NCI-H2171 (cell line): ENCODE measurements around the gene ITPA.
A peak's percentile ranks its signal among the peaks of the same experiment; 100 is the strongest.
"Not testable (repeated sequence)": the region's sequence is repeated elsewhere in the genome, so short reads cannot be mapped to it uniquely, and the experiment has no call there.

Source experiments
- DNase-seq: peaks from one replicate; lab custom pipeline; 2025; lab: John Stamatoyannopoulos, UW

Gene ITPA

DNA sequence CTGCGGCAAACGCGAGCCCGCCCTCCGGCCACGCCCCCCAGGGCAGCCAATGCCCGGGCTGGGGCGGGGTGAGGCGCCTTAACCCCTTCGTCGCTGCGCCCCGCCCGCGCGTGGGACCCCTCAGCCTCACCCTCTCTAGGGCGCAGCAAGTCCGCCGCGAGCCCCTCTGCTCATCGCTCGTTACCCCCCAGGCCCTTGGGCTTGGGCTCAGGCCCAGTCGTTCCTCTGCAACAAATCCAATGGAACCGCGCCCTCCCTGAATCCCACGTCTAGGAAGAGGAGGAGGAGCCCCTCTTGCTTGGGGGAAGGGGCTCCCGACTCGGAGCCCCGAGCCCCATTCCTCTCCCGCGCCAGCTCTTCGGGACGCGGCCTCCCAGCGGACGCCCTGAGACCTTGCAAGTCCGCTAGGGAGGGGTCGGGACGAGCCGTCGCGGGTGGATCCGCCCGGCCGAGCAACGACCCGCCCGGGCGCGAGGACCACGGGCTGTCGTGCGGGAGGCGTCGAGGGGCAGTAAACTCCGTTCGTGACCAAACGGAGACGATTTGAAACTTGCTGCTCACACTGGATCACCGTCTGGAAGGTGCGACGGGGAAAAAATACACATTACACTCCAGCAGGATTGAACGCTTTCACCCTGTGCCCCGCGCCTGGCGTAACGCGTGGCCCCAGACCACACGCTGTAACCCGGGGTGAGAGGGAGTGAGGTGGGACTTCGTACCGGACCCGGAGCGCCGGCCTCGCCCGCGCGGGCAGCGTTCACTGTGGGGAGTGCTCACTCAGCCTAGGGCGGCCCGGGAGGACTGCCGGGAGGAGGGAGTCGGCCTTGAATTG, 35.5 kb upstream of the ITPA start:
- peak; percentile 96 for DNase-seq

- DNase-seq = peak; percentile 16
Measured at GRCh38 chr20:3174442-3175261, 34.6 kb upstream of the ITPA start.

- no peak for DNase-seq
Measured at GRCh38 chr20:3175270-3175669, 34.0 kb upstream of the ITPA start.

- DNase-seq = no peak
Measured at GRCh38 chr20:3177746-3178485, 31.4 kb upstream of the ITPA start.

DNA sequence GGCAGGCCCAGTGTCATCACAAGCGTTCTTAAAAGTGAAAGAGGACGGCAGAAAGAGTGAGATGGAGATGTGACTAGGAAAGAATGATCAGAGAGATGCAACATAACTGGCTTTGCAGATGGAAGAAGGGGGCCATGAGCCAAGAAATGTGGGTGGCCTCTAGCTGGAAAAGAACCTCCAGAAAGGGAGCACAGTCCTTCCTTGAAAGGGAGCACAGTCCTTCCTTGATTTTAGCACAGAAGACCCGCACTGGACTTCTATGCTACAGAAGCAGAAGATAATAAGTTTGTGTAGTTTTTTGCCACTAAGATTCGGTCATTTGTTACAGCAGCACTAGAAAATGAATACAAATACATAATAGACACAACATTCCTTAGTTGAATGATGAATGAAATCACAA, 29.0 kb upstream of the ITPA start:
- no peak for DNase-seq

DNA sequence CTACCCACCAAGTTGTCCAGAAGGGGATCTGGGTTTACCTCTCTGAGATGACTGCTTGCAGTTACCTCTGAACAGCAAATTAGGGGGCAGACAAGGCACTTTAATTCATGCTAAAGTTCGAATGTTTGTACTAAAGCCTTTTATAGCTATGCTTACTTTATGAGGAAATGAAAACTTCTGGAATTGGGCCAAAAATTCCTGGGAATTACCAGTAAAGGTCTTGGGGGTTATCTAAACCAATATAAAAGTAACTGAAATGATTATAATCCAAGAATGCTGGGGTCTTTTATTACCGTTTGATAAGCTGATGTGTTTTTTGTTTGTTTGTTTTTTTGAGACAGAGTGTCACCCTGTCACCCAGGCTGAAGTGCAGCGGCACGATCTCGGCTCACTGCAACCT, 28.0 kb upstream of the ITPA start:
- DNase-seq = no peak

GRCh38 chr20:3182429-3182828, 26.9 kb upstream of the ITPA start:
- DNase-seq = not testable (repeated sequence)

DNA sequence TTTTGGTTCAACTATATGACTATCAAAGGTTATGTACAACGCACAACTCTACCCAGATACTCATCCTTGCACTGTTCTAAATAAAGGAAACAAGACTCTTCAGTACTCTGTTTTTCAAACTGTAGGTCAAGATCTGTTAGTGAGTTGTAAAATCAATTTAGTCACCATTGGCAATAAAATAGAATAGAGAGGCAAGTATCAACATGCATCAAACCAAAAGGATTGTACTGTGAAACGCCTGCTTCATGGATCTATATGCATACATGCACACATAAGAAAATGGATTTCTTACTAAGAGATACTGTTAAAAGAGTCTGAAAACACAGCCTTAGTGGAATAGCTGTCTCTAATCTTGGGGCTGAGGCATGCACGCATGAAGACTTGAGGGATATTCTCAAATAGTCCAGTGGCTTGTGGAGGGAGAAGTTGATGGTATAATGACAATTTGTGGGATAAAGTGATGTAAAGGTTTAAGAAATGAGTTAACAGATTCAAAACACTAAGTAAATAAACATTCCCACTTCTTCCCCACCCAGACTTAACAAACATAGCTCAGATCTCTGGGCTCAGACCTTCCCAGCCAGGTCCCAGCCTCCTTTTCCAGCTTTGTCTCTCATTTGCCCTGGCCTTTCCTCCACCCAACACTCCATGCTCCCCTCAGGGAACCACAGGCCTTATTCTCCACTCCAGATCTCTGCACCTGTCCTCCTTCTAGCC, 25.2 kb upstream of the ITPA start:
- no peak for DNase-seq

GRCh38 chr20:3187861-3188260, 21.4 kb upstream of the ITPA start:
- not testable (repeated sequence) for DNase-seq

DNA sequence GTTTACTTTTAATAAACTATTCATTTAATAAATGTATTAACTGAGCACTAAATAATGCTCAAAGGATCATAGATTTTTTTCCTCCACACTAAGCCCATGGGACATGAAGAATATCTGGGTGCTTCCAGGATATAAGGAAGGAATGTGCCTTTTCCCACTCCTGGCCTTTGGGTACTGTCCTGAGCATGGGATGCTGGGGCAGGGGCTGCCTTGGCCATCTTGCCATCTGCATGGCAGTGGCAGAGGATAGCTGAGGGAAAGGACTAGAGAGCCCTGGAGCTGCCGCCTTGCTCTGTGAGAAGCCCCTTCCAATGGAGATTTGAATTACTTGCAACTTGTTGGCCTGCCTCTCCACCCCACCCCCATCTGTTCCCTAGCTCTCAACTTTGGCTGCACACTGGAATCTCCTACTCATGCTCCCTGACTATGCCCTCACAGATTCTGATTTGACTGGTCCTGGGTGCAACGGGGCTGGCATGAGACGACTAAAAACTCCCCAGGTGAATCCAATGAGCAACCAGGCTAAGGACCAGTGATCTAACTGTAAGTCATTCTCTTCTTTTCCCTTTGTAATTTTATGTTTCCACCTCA, 20.4 kb upstream of the ITPA start:
- peak; percentile 30 for DNase-seq

DNA sequence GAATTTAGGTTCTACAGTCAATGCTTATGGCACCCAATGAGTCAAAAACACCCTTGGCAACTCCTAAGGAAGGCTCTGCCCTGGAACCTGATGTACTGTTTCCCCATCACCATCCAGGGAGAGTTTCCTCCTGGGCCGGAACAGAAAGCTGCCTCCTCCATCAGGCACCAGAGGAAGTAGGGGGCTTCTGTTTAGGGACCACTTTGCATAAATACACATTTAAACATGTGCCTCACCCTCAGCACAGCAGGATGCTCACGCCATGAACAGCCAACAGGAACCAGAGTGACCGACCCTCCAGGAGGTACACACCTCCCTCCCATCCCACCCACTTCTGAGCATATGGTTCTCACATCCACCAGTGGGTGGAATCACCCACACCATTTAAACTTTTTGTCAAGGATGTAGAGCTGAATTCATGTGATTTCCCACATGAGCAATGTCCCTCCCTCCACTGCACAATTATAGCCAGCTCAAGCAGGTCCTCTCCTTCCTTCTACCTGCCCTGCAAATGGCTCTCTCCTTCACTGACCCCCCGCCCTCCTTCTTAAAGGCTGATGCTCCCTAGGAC, 19.7 kb upstream of the ITPA start:
- no peak for DNase-seq

DNA sequence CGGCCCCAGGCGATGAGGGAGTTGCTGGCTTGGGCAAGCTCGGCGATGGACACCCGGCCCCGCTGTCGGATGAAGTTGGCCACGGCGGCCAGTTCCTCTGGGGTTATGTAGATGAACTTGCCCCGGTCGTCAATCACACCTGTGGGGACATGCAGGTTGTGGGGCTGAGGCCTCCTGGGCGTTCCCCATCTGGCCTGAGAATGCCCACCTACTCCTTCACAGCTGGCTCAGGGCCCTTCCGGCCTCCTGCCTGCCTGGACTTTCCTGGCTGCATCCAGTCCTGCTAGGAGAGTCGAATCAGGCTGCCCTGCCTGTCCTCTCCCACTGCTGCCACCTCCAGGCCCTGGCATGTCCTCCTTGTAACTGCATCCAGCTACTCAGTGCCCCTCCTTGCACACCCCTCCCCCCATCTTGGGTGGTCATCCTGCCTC, 18.6 kb upstream of the ITPA start:
- DNase-seq = no peak

- no peak for DNase-seq
Measured at GRCh38 chr20:3192226-3193015, 16.9 kb upstream of the ITPA start.

- no peak for DNase-seq
Measured at GRCh38 chr20:3193806-3194616, 15.3 kb upstream of the ITPA start.

GRCh38 chr20:3194617-3195280, 14.5 kb upstream of the ITPA start:
- DNase-seq = no peak

DNA sequence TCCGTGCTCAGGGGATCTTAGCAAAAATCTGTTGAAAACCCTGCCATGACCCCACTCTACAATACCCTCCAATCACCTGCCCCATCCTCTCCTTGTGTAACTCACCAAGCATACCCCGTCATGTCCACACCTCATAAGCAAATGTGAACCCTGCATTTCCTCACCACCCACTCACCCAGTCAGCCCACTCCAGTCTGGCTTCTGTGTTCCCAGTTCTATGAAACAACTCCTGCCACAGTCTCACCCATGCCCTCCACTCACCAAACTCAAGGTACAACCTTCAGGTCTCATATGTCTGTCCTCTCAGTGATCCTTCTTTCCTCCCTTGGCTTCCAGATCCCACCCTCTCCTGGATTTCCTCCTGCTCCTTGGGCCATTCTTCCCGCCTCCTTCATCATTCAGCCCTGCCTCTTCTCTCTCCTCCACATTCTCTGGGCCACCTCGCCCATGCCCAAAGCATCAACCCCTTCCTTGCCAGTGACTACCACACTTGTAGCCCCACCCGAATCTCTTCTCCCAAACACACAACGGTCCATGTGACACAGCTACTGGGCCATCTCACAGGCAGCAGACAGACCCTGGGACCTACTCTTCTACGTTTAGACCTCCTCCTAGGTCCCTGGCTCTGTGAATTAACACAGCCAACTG, 13.6 kb upstream of the ITPA start:
- no peak for DNase-seq

GRCh38 chr20:3199206-3199605, 10.1 kb upstream of the ITPA start:
- no peak for DNase-seq
